NCI-H82 (cell line): ENCODE results near the gene EPHB2.
"Not testable (repeated sequence)": the region's sequence is repeated elsewhere in the genome, so short reads cannot be mapped to it uniquely, and the experiment has no call there.

Experiments
- DNase-seq: peaks from one replicate; lab custom pipeline; 2025; lab: John Stamatoyannopoulos, UW

EPHB2 gene

GRCh38 chr1:22818061-22818770, 107.6 kb downstream of the EPHB2 start:
- no peak for DNase-seq

GRCh38 chr1:22819361-22819760, 108.7 kb downstream of the EPHB2 start:
- DNase-seq: no peak

- DNase-seq: no peak
Measured at GRCh38 chr1:22821027-22821426, 110.4 kb downstream of the EPHB2 start.

GRCh38 chr1:22822371-22822770, 111.7 kb downstream of the EPHB2 start:
- DNase-seq: no peak

- peak; percentile 50 for DNase-seq
Measured at GRCh38 chr1:22824466-22824865, 113.8 kb downstream of the EPHB2 start.

GRCh38 chr1:22824975-22825374, 114.3 kb downstream of the EPHB2 start:
- DNase-seq: no peak

GRCh38 chr1:22825486-22826189, 115.0 kb downstream of the EPHB2 start:
- DNase-seq: no peak

- DNase-seq: no peak
Measured at GRCh38 chr1:22826604-22827580, 116.3 kb downstream of the EPHB2 start.

GRCh38 chr1:22827666-22828483, 117.2 kb downstream of the EPHB2 start:
- no peak for DNase-seq

GRCh38 chr1:22828484-22829308, 118.1 kb downstream of the EPHB2 start:
- no peak for DNase-seq

GRCh38 chr1:22829309-22829989, 118.8 kb downstream of the EPHB2 start:
- no peak for DNase-seq

- no peak for DNase-seq
Measured at GRCh38 chr1:22830041-22830566, 119.5 kb downstream of the EPHB2 start.

- DNase-seq: no peak
Measured at GRCh38 chr1:22830757-22831340, 120.2 kb downstream of the EPHB2 start.

GRCh38 chr1:22831729-22832413, 121.2 kb downstream of the EPHB2 start:
- no peak for DNase-seq

- no peak for DNase-seq
Measured at GRCh38 chr1:22832414-22832786, 121.8 kb downstream of the EPHB2 start.

- no peak for DNase-seq
Measured at GRCh38 chr1:22833699-22834098, 123.1 kb downstream of the EPHB2 start.

GRCh38 chr1:22834420-22834819, 123.8 kb downstream of the EPHB2 start:
- DNase-seq: not testable (repeated sequence)

- no peak for DNase-seq
Measured at GRCh38 chr1:22835636-22836319, 125.1 kb downstream of the EPHB2 start.
